Activated CD8-positive, alpha-beta T cell treated with anti-CD3 and anti-CD28 coated beads, Interleukin-2, amount 10 ng/mL, durations not matched to agents 7 days and 5 days (primary cell): Measurements from ENCODE around the gene ZNF362. TPM values are rescaled to one million over a fixed set of nuclear protein-coding genes. Genes with fewer than 3 reads are reported as not detected.

Source experiments
- ATAC-seq: fragments of 150-1000 bp; cut with Tn5 transposase; one replicate; pipeline ENCODE4 v1.10.0; 2021; ENCODE audit warnings: moderate library complexity
- CTCF ChIA-PET: fragments of 350-600 bp; sonication (Branson Sonifier 250); formaldehyde crosslinking; loops from one replicate; lab custom pipeline; 2021; ENCODE audit warnings: antibody characterized with exemption; lab: Charles Lee
- POLR2A ChIA-PET: fragments of 350-600 bp; sonication (Branson Sonifier 250); formaldehyde crosslinking; loops from one replicate; lab custom pipeline; 2021; ENCODE audit warnings: antibody characterized with exemption; lab: Charles Lee
- DNase-seq: peaks from one replicate; pipeline ENCODE4 v3.0.0-alpha.2; 2020
- H3K27ac Mint-ChIP-seq: one replicate; pipeline ENCODE4 v1.8.0; 2021; ENCODE audit warnings: mild to moderate bottlenecking, mixed read lengths
- H3K27me3 Mint-ChIP-seq: one replicate; pipeline ENCODE4 v1.8.0; 2021; ENCODE audit warnings: low read depth, mixed read lengths
- H3K36me3 Mint-ChIP-seq: one replicate; pipeline ENCODE4 v1.8.0; 2021; ENCODE audit warnings: low read depth, mixed read lengths
- H3K4me1 Mint-ChIP-seq: one replicate; pipeline ENCODE4 v1.8.0; 2021; ENCODE audit warnings: low read depth, mixed read lengths
- H3K4me3 Mint-ChIP-seq: one replicate; pipeline ENCODE4 v1.8.0; 2021; ENCODE audit warnings: mild to moderate bottlenecking, mixed read lengths
- H3K9me3 Mint-ChIP-seq: one replicate; pipeline ENCODE4 v1.8.0; 2022; ENCODE audit warnings: mixed read lengths; ENCODE audit not compliant: insufficient read depth
- total RNA-seq, 2 experiments: library from RNA; stranded (reverse); gene quantifications; one replicate each; pipeline ENCODE4 v1.2.3, GENCODE V29; 2021

Gene ZNF362
- total RNA-seq, 2 experiments from 2014 or later = 17.3 to 19.7 TPM

DNA sequence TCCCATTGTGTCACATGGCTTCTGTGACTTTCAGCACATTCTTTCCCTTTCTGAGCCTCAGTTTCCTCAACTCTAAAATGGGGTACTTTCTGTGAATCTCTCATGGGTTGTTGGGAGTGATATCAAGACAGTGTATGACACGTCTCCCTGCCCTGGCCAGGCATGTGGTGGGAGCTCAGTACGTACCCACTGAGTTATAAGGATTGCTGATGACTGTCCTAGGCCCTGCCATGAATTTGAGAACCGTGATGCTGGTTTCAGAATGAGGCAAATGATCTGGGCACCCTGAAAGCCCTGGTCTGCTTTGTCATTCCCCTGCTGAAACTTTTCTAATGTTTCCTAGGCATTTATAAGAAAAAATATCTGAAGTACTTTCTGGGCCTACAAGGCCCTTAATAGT, 3.6 kb downstream of the ZNF362 start:
- H3K9me3 Mint-ChIP-seq = no peaks in the 10 kb centered on the region
- H3K4me3 Mint-ChIP-seq = no peak overlapping the region
- POLR2A ChIA-PET = no interaction called here
- H3K27me3 Mint-ChIP-seq = no peaks in the 10 kb centered on the region
- H3K27ac Mint-ChIP-seq = no peak overlapping the region
- peaks cover 23% of the 10 kb centered on the region for H3K4me1 Mint-ChIP-seq
- no peak for DNase-seq
- no peak for ATAC-seq
- peaks cover 6% of the 10 kb centered on the region for H3K36me3 Mint-ChIP-seq
- CTCF ChIA-PET = interaction anchor here (1.5 kb wide), 1 partner anchor 122 kb away, joined by 3 read pairs; no protein-coding TSS in a partner anchor

DNA sequence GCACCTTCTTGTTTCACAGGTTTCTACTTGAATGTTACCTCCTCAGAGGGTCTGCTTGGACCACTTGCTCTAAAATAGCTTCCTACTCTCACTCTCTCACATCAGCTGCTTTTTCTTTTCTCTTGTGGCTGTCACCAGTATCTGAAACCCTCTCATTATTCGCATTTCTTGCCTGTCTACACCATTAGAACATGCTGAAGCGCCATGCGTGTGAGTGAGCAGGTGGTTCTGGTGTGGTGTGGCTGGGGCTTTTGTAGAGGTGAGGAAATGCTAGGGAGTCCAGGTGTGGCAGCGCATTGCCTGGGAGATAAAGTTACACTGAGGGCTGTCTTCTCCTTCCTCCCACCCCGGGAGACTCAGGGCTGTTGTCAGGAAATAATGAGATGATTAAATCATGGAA, 4.1 kb downstream of the ZNF362 start:
- Mint-ChIP-seq H3K9me3 (no peaks in the 10 kb centered on the region), H3K36me3 (peaks cover 6% of the 10 kb centered on the region), H3K27me3 (no peaks in the 10 kb centered on the region), H3K27ac (no peak overlapping the region), H3K4me3 (no peak overlapping the region), H3K4me1 (peaks cover 23% of the 10 kb centered on the region)
- CTCF ChIA-PET = interaction anchor here (0.8 to 1.5 kb wide), 2 partner anchors 35 to 123 kb away, joined by 3 to 4 read pairs; no protein-coding TSS in a partner anchor
- no peak for DNase-seq
- no peak for ATAC-seq
- POLR2A ChIA-PET = no interaction called here

DNA sequence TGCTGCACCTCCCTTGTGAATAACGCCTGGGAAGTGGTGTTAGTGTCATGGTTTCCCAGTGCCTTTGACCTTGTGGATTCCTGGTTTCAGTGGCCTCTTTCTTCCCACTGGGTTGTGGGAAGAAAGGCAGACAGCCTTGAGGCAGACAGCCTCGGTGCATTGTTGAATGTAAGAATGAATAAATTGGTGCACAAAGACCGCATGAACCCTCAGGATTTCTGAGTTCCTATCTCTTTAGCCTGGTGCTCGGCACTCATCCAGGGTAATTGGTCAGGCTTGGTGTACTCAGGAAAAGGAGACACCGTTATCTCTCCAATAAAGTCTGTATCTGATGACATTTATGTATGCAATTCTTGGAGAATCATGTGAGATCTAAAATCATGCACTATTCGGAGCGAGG, 5.1 kb downstream of the ZNF362 start:
- POLR2A ChIA-PET = no interaction called here
- Mint-ChIP-seq H3K27me3 (no peaks in the 10 kb centered on the region), H3K4me3 (no peak overlapping the region)

DNA sequence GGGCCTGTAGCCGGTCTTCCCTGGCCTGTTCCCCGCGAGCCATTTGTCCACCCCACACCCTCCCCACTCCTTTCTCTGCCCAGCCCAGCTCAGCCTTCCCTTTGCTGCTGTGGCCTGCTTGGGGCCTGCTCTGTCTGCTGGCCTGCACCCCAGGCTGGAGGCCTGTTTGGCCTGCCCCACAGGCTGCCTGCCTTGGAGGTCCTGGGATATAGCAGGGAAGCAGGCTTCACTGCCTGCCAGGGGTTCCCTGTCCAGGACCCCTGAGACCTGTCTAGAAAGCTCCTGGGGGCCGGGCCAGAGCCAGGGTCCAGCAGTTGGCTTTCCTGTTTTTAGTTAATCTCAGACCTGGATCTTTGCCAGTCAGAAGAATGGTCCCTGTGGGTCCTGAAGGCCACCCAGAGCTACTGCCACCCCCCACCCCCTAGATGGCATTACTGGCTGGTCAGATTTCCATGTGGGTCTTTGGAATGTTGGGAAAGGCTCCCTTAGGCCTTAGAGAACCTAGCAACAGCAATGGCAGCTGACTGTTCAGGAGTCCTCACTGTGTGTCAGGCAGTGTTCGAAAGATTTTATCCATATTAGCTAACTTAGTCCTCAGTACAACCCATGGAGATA, 7.7 kb downstream of the ZNF362 start:
- H3K36me3 Mint-ChIP-seq = peaks cover 2% of the 10 kb centered on the region
- no peak overlapping the region for H3K27ac Mint-ChIP-seq
- DNase-seq = no peak
- no peaks in the 10 kb centered on the region for H3K27me3 Mint-ChIP-seq
- ChIA-PET POLR2A (no interaction called here), CTCF (interaction anchor here (0.7 kb wide), 1 partner anchor 137 kb away, joined by 3 read pairs; no protein-coding TSS in a partner anchor)
- H3K9me3 Mint-ChIP-seq = no peaks in the 10 kb centered on the region
- peaks cover 8% of the 10 kb centered on the region for H3K4me1 Mint-ChIP-seq
- ATAC-seq = no peak
- H3K4me3 Mint-ChIP-seq = no peak overlapping the region

More for the DNA sequence above, 5.1 kb downstream of the ZNF362 start:
- CTCF ChIA-PET = interaction anchor here (0.8 to 1.5 kb wide), 2 partner anchors 34 to 124 kb away, joined by 3 to 4 read pairs; no protein-coding TSS in a partner anchor
- H3K27ac Mint-ChIP-seq = no peak overlapping the region
- H3K9me3 Mint-ChIP-seq = no peaks in the 10 kb centered on the region
- H3K4me1 Mint-ChIP-seq = peaks cover 23% of the 10 kb centered on the region
- no peak for ATAC-seq
- peaks cover 6% of the 10 kb centered on the region for H3K36me3 Mint-ChIP-seq
- no peak for DNase-seq

DNA sequence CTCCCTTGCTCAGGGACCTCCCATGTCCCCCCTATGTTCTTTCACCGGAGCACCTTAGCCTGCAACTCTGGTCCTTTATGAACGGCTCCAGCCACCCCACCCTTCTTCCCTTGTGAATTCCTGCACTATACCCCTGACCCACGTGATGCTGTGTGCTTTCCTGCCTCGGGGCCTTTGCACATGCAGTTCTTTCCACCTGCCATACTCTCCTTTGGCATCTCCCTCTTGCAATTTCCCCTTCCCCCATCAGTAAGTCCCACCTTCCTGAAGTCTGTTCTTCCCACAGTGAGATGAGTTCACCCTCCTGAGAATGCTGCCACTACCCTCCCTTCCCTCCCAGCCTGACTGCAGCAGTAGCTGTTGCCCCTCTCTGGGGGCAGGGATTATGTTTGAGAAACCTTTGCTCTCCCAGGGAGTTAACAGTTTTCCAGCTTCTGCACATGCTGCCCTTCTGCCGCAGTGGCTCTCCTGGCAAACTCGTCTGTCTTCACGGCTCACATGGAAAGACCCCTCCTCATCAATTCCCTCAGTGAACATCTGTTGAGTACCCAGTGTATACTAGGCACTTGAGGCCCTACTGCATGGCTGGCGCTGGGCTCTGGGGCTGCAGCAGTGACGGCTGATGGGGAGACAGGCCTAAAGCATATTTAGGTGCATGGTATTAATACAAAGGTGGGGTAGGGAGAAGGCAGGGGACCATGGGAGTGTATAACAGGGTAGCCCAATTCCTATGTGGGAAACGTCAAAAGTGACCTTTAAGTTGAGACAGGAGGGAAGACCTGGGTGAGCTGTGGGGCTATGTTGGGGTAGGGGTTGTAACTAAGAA, 9.7 kb downstream of the ZNF362 start:
- Mint-ChIP-seq H3K27me3 (no peaks in the 10 kb centered on the region), H3K27ac (no peak overlapping the region), H3K9me3 (no peaks in the 10 kb centered on the region), H3K4me3 (no peak overlapping the region), H3K4me1 (peaks cover 2% of the 10 kb centered on the region), H3K36me3 (peaks cover 2% of the 10 kb centered on the region)
- ATAC-seq = no peak
- POLR2A ChIA-PET = no interaction called here
- CTCF ChIA-PET = no interaction called here
- DNase-seq = no peak

DNA sequence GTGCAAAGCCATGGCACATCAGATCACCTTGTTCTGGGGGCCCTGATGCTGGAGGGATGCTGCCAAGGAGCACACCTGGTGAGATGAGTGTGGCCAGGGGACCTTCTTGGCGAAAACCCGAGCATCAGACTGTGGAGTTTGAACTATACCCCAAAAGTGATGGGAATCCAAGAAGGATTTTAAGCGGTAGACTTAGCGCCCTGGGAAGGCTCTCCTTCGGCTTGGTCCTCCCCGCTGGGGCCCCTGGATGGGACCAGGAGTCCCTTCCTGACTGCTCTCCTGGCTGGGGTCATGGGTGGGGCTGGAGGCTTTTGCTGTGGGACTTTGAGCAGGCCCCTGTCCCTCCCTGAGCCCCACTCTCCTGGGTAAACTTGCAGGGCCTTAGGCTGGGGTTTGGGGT, 10.5 kb downstream of the ZNF362 start:
- CTCF ChIA-PET = no interaction called here

DNA sequence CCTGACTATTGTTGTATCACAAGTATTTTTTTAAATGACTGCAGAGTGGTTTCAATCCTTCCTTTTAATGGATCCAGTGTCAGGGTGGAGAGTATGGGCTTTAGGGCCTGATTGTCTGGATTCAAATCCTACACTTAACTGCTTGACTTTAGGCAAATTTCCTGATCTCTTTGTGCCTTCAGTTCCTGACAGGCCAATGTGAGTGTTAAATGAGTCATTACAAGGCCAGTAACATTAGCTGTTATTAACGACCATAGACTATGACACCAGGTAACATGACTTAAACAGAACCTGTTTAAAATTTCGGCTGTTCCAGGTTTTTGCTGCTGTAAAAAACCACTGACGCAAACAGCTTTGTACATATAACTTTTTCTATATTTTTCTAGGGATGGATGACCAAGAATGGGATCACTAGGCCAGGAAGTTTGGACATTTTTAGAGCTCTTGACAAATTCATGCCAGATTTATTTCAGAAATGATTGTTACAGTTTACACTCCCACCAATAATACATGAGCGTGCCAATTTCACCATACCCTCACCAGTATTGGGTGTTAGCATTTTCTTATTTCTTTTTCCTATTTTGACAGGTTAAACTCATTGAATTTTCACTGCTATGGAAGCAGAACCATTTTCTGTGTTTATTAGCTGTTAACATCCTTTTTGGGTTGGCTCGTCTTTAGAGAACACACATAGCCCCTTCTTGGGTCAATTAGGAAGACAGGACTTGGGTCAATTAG, 11.3 kb downstream of the ZNF362 start:
- Mint-ChIP-seq H3K27ac (no peak overlapping the region), H3K9me3 (no peaks in the 10 kb centered on the region), H3K4me1 (peaks cover 8% of the 10 kb centered on the region), H3K27me3 (no peaks in the 10 kb centered on the region), H3K36me3 (no peaks in the 10 kb centered on the region), H3K4me3 (no peak overlapping the region)
- ChIA-PET POLR2A (no interaction called here), CTCF (no interaction called here)
- ATAC-seq = no peak
- no peak for DNase-seq

More for the DNA sequence above, 10.5 kb downstream of the ZNF362 start:
- H3K4me1 Mint-ChIP-seq = peaks cover 2% of the 10 kb centered on the region
- H3K4me3 Mint-ChIP-seq = no peak overlapping the region
- H3K27ac Mint-ChIP-seq = no peak overlapping the region
- no peaks in the 10 kb centered on the region for H3K36me3 Mint-ChIP-seq
- no peaks in the 10 kb centered on the region for H3K9me3 Mint-ChIP-seq
- no peaks in the 10 kb centered on the region for H3K27me3 Mint-ChIP-seq
- no peak for ATAC-seq
- no peak for DNase-seq
- POLR2A ChIA-PET = no interaction called here

DNA sequence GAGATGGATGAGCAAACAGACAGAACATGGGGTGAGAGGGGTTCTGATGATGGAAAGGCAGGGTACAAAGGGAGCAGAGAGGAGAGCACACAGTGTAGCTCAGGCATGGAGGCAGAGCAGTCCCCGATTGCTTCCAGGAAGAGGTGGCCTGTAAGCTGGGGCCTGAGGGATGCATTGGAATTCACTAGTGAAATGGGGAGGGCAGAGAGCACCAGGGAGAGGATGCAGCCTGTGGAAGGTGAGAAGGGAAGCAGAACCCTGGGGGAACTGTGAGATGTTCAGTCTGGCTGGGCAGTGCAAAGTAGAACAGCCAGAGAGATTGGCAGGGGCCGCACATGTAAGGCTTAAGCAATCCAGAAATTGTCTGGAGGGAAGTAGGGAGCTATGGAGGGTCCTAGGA, 12.2 kb downstream of the ZNF362 start:
- H3K4me1 Mint-ChIP-seq = peaks cover 17% of the 10 kb centered on the region
- ATAC-seq (no peak), DNase-seq (no peak)
- ChIA-PET POLR2A (no interaction called here), CTCF (no interaction called here)
- H3K27ac Mint-ChIP-seq = no peak overlapping the region
- H3K27me3 Mint-ChIP-seq = no peaks in the 10 kb centered on the region
- no peaks in the 10 kb centered on the region for H3K36me3 Mint-ChIP-seq
- H3K9me3 Mint-ChIP-seq = no peaks in the 10 kb centered on the region
- H3K4me3 Mint-ChIP-seq = no peak overlapping the region

DNA sequence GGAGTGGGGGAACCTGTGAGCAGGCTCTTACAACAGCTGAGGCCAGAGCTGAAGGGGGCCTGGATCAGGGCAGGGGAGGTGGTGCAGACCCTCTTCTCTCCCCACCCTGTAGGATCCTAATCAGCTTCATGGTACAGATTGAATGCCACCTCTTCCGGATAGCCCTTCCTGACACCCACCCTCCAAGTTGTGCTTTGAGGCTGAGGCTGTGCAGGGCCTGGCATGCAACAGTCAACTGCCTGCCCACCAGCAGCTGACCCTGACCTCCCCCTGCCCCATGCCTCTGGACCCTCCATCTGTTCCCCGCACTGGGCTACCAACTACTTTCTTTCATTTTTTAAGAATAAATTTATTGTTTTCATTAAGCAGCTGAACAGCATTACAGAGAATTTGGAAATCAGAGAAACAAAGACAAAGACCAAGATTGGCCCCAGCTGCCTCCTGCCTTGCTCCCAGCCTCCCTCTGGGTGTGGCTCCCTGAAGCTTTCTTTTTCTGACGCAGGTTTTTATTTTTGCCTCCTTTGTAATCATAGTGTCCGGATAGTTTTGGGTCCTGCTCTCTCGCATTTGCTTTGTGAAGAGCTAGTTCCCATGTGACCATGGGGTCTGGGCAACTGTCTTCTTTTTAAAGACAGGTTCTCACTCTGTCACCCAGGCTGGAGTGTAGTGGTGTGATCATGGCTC, 12.8 kb downstream of the ZNF362 start:
- ChIA-PET POLR2A (interaction anchor here (0.6 kb wide), 1 partner anchor 16 kb away, joined by 3 read pairs; no protein-coding TSS in a partner anchor), CTCF (interaction anchor here (1.7 kb wide), 1 partner anchor 27 kb away, joined by 7 read pairs; no protein-coding TSS in a partner anchor)
- Mint-ChIP-seq H3K9me3 (no peaks in the 10 kb centered on the region), H3K4me3 (no peak overlapping the region), H3K27me3 (no peaks in the 10 kb centered on the region), H3K27ac (peak overlapping the region; percentile 26), H3K4me1 (peaks cover 20% of the 10 kb centered on the region), H3K36me3 (no peaks in the 10 kb centered on the region)
- ATAC-seq = no peak
- DNase-seq = no peak

DNA sequence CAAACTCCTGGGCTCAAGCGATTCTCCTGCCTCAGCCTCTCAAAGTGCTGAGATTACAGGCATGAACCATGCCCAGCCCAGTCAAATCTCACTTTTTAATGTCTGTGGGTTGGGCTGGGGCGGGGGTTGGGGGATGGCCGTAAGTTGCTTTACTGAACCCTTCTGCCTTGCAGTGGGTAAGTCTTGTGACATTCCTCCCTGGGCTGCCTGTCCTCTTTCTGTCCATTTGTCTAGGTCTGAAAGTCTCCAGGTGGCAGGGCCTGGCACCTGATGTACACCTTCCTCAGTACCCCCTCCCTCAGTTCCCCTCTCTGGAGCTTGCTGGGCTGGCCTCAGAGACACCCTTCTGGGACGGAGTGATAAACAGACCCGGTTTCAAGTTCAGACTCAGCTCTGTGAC, 13.3 kb downstream of the ZNF362 start:
- no peak for ATAC-seq
- no peaks in the 10 kb centered on the region for H3K27me3 Mint-ChIP-seq
- no peaks in the 10 kb centered on the region for H3K36me3 Mint-ChIP-seq
- POLR2A ChIA-PET = interaction anchor here (0.6 kb wide), 1 partner anchor 15 kb away, joined by 3 read pairs; no protein-coding TSS in a partner anchor
- no peaks in the 10 kb centered on the region for H3K9me3 Mint-ChIP-seq
- no peak overlapping the region for H3K4me3 Mint-ChIP-seq
- H3K27ac Mint-ChIP-seq = peak overlapping the region; percentile 26
- peaks cover 20% of the 10 kb centered on the region for H3K4me1 Mint-ChIP-seq
- no peak for DNase-seq
- CTCF ChIA-PET = interaction anchor here (1.7 kb wide), 1 partner anchor 26 kb away, joined by 7 read pairs; no protein-coding TSS in a partner anchor

DNA sequence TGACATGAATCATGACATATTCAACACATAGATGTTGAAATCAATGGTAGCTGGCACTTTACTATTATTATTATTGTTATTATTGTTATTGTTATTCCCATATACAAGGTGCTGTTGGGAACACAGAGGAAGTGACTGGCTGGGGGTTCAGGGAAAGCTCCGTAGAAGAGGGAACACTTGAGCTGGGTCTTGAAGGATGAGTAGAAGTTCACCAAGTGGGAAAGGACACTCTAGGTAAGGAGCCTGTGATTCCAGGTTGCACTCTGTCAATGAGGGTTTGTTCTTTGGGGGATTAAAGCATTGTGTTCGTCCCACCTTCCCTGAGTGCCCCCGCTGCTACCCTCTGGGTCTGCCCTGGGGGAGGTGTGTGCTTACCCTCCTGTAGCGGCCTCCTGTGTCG, 14.1 kb downstream of the ZNF362 start:
- DNase-seq (no peak), ATAC-seq (no peak)
- ChIA-PET CTCF (interaction anchor here (1.7 kb wide), 1 partner anchor 26 kb away, joined by 7 read pairs; no protein-coding TSS in a partner anchor), POLR2A (no interaction called here)
- no peaks in the 10 kb centered on the region for H3K36me3 Mint-ChIP-seq
- H3K4me1 Mint-ChIP-seq = peaks cover 20% of the 10 kb centered on the region
- H3K4me3 Mint-ChIP-seq = no peak overlapping the region
- no peak overlapping the region for H3K27ac Mint-ChIP-seq
- H3K27me3 Mint-ChIP-seq = no peaks in the 10 kb centered on the region
- H3K9me3 Mint-ChIP-seq = no peaks in the 10 kb centered on the region
